Stimulated activated CD4-positive, alpha-beta T cell treated with anti-CD3 and anti-CD28 coated beads, Interleukin-15, amount 100 ng/mL, for 48 hours (primary cell): ENCODE results near the gene ZNF138.
"Not testable (repeated sequence)": the region's sequence is repeated elsewhere in the genome, so short reads cannot be mapped to it uniquely, and the experiment has no call there.

Experiments
- DNase-seq, 2 donors: peaks; one replicate each; pipeline ENCODE4 v3.0.0-alpha.2; 2020; ENCODE audit warnings: low read depth in 2 of 2

Gene ZNF138

GRCh38 chr7:64794171-64794844 is at the start of gene ZNF138:
Gene ZNF138, plus strand, starts transcription at chr7:64794428. Its CDS starts 141 bp downstream, at chr7:64794569.
- peak; percentile 90 to 91 for DNase-seq

DNA sequence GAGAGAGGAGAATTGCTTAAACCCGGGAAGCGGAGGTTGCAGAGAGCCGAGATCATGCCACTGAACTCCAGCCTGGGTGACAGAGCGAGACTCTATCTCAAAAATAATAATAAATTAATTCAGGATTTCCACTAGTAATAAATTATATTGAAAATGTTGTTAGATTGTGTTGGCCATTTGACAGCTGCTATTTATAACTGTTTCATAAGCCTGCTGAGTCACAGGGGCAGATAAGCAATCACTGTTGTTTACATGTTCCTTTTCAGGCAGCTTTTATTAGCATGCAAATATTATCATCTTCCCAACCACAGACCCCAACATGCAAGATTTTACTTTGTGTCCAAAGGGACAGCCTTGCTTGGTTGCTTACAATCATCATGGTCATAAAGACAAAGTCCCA is 49.5 kb upstream of the ZNF138 start:
- no peak for DNase-seq

- DNase-seq, result no peak
These were observed 46.4 kb upstream of the ZNF138 start for GRCh38 chr7:64747802-64748201.

GRCh38 chr7:64753032-64753431 is 41.2 kb upstream of the ZNF138 start:
- no peak for DNase-seq

GRCh38 chr7:64755865-64756264 is 38.4 kb upstream of the ZNF138 start:
- no peak for DNase-seq

DNA sequence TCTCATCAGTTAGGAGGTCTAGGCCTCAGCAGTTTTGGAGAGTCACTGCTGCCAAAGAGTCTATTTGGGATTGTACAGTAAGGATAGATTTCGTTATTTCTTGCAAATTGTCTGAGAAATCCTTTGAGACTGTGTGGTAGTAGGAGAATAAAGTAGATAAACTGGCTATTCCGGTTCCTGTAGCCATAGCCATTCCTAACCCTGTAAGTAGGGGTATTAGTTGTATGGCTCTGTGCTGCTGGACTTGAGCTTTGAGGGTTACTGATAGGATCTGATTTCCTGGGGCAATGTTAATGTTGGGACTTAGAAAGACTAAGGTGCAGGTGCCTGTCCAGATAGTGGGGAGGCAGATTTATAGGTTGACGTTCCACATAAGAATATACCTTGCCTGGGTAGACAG is 36.1 kb upstream of the ZNF138 start:
- no peak for DNase-seq

GRCh38 chr7:64768824-64769223 is 25.4 kb upstream of the ZNF138 start:
- DNase-seq, result no peak

- DNase-seq, result no peak
These were observed 19.9 kb upstream of the ZNF138 start for GRCh38 chr7:64774204-64774842.

GRCh38 chr7:64775289-64775688 is 18.9 kb upstream of the ZNF138 start:
- DNase-seq, result no peak

- DNase-seq, result not testable (repeated sequence)
These were observed 9.4 kb upstream of the ZNF138 start for GRCh38 chr7:64784842-64785241.

GRCh38 chr7:64787295-64787694 is 6.9 kb upstream of the ZNF138 start:
- DNase-seq, result no peak

GRCh38 chr7:64789241-64789640 is 5.0 kb upstream of the ZNF138 start:
- not testable (repeated sequence) for DNase-seq

DNA sequence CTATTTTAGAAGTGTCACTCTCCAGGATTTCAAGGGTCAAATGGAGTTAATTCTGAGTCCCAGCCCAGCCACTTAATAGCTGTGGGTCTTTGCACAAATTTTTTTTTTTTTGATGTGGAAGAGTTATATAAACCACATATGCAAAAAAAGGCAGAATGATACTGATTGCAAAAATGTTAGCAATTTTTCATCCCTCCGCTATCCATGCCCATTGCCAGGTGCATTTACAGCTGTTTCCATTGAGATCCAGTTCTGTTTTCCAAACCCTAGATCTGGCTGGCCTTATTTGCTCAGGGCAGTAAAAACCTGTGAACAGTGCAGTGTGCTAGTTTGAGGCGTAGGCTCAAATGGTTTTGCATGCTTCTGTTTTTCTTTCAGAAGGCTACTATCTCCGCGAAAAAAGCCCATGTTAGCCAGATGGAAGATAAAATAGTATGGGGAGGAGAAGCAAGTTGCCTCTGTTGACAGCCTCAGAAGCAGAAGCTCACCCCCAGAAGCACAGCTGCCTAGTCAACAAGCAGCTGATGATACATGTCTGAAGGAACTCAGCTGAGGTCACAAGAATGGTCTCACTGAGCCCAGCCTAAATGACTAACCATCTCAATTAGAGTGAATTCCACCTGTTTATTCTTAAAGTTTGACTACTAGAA is 997 bp upstream of the ZNF138 start:
- DNase-seq, result no peak

DNA sequence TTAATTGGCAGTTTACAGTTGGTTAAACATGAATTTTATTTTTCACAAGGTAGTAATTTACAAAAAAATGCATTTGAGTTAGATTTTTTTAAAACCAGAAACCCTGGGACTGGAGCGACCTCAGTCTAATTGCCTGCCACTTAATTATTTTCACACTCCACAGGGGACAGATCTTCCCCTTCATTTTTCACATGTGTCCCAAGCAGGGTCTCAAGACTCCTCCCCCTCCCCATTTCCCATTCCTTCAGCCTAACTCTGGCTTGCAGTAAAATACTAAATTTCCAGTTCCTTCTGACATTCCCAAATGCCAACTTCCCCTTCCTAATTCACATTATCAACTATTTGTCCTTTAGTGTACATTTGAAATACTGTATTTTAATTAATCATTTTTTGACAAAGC is 948 bp downstream of the ZNF138 start:
- DNase-seq, result no peak

DNA sequence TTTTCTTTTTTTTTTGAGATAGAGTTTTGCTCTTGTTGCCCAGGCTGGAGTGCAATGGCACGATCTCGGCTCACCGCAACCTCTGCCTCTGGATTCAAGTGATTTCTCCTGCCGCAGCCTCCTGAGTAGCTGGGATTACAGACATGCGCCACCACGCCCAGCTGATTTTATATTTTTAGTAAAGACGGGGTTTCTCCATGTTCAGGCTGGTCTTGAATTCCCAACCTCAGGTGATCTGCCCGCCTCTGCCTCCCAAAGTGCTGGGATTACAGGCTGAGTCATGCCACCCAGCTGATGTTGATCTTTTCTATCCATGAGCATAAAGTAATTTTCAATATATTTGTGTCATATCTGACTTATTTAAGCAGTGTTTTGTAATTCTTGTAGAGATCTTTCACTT is 4.9 kb downstream of the ZNF138 start:
- DNase-seq, result not testable (repeated sequence)

GRCh38 chr7:64802699-64803098 is 8.5 kb downstream of the ZNF138 start:
- DNase-seq, result no peak

DNA sequence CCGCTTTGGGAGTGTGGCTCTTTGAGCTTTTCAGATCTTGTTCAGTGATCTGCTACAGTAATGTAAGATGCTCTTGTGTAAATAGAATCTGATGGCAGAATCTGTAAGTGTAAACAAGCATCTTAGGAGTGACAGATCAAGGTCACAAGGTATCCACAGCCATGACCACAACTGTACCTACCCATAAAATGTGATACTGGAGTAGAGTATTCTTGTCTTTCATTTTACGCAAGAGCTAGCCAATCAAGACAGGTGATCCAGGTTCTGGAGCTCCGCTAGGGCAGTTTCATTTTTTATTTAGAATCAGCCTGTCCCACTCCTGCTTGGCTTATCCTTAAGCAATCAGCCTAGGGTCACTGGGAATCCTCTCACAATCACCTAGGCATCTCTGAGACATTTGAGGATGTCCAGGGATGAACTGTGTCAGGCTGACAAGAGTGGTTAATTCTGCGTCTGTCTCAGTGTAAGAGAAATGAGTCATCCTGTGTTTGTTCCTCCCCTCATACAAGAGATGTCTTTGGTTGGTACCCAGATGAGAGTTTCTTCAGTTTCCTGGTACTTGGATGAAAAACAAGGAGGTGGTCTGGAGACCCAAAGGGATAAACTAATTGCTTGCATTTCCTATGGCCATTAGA is 13.6 kb downstream of the ZNF138 start:
- DNase-seq, result no peak

DNA sequence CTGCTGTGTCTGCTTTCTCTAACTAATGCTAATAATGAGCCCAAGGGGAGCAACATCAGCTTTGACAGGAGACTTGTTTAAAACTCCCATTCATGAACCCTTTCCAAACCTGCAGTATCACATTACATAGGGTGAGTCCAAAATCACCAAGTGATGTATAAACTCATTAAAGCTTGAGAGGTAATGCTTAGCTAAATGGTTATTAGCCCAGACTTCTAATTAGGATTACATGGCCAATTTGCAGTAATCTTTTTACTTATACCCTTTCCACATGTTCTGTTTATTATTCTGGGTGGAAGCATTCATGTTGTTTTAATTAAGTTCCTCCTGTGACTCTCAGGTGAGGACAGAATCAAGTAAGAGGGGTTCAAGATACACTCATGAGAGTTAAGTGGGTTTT is 17.5 kb downstream of the ZNF138 start:
- no peak for DNase-seq

- no peak for DNase-seq
These were observed 36.7 kb downstream of the ZNF138 start for GRCh38 chr7:64830926-64831325.

- DNase-seq, result no peak
These were observed 37.9 kb downstream of the ZNF138 start for GRCh38 chr7:64832136-64832535.

GRCh38 chr7:64834989-64835388 is 40.8 kb downstream of the ZNF138 start:
- DNase-seq, result no peak

DNA sequence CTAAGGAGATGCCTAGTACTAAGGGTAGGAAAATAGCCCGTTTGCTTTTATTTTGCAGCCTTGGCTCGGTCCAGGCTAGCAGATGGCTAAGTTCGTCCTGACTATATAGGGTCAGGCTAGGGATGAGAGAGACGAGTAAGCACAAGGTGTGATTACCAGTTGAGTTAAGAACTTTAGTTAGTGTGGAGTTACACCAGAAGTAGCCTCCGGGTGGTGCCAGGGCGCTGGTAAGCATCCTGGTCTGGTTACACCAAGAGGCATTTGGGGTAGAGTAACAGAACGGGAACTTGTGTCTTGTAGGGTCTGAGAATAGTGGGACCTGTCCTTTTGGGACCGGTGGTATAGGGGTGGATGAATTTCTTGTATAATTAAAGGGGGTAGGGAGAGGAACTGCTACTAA is 41.6 kb downstream of the ZNF138 start:
- not testable (repeated sequence) for DNase-seq

DNA sequence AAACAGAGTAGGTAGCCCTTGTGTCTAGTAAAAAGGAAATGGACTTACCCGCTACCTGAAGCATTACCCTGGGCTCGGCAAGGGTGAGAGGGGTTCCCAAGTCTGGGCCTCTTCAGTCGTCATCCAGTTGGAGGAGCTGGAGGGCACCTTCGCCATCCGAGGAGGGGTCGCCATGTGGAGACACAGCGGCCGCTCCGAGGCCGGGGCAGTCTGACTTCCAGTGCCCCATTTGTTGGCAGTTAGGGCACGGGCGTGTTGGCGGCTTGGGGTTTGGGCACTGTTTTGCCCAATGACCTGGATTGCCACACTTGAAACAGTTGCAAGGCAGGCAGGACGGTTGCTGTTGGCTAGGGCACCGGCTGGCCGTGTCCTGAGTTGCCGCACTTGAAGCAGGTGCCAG is 43.8 kb downstream of the ZNF138 start:
- DNase-seq, result not testable (repeated sequence)
